ENCODE data around the gene RNF31. TPM values are rescaled to one million over a fixed set of nuclear protein-coding genes. Genes with fewer than 3 reads are reported as not detected.

Gene RNF31
- total RNA-seq, 2 donors from 2014 or later, result 31.6 to 41.7 TPM

- DNase-seq (no peak), ATAC-seq (no peak)
- intact Hi-C loops (cut with DNase I), result no loop called here
Observed at GRCh38 chr14:24207104-24207551, 59.8 kb downstream of the RNF31 start.

GRCh38 chr14:24207625-24208024 lies 60.3 kb downstream of the RNF31 start:
- intact Hi-C loops (cut with DNase I), result no loop called here
- no peak for ATAC-seq
- DNase-seq, result no peak

Small RNA genes within 50 kb of the gene (microRNA-seq; reads per million reads assigned to microRNA genes)
- 0 reads per million in 2 donors for gene MIR7703

Other genes with a start within 250 kb of the RNF31 start
- gene DHRS4, start 193.7 kb upstream of the RNF31 start, total RNA-seq, result 10 to 100 TPM; 20.5 to 25.3 TPM
- 10 to 100 TPM; 11.8 to 18.9 TPM for gene DHRS4L2, start 158.6 kb upstream of the RNF31 start, total RNA-seq
- gene CARMIL3, start 95.5 kb upstream of the RNF31 start, total RNA-seq, result under 1 TPM; 0.08 to 0.62 TPM
- gene CPNE6, start 75.9 kb upstream of the RNF31 start, total RNA-seq, result not detected
- gene PCK2, start 53.2 kb upstream of the RNF31 start, total RNA-seq, result 10 to 100 TPM; 11.5 to 13.0 TPM
- 10 to 100 TPM; 59.6 to 60.2 TPM for gene DCAF11, start 32.7 kb upstream of the RNF31 start, total RNA-seq
- 1 to 10 TPM; 1.6 to 1.8 TPM for gene NRL, start 32.5 kb upstream of the RNF31 start, total RNA-seq
- 100 to 1,000 TPM; 103 to 131 TPM for gene FITM1, start 16.8 kb upstream of the RNF31 start, total RNA-seq
- gene PSME1, start 11.3 kb upstream of the RNF31 start, total RNA-seq, result 100 to 1,000 TPM in 1 of 2 donors, 10 to 100 TPM in 1; 91.6 to 103 TPM
- 10 to 100 TPM; 14.3 to 22.0 TPM for gene EMC9, start 5.9 kb upstream of the RNF31 start, total RNA-seq
- 10 to 100 TPM; 65.5 to 84.2 TPM for gene PSME2, start 888 bp upstream of the RNF31 start, total RNA-seq
- 10 to 100 TPM; 44.7 to 84.6 TPM for gene IRF9, start 13.8 kb downstream of the RNF31 start, total RNA-seq
- gene REC8, start 24.6 kb downstream of the RNF31 start, total RNA-seq, result 1 to 10 TPM; 8.4 to 8.9 TPM
- 10 to 100 TPM; 11.8 to 30.2 TPM for gene IPO4, start 41.3 kb downstream of the RNF31 start, total RNA-seq
- 10 to 100 TPM; 30.7 to 34.0 TPM for gene TM9SF1, start 47.9 kb downstream of the RNF31 start, total RNA-seq
- gene TSSK4, start 58.2 kb downstream of the RNF31 start, total RNA-seq, result under 1 TPM in 1 of 2 donors, not detected in 1; 0.21 TPM
- gene CHMP4A, start 66.0 kb downstream of the RNF31 start, total RNA-seq, result 10 to 100 TPM; 34.7 to 38.4 TPM
- gene MDP1, start 68.6 kb downstream of the RNF31 start, total RNA-seq, result 10 to 100 TPM; 14.5 to 18.2 TPM
- gene NEDD8, start 84.9 kb downstream of the RNF31 start, total RNA-seq, result 100 to 1,000 TPM; 162 to 186 TPM
- gene GMPR2, start 85.4 kb downstream of the RNF31 start, total RNA-seq, result 10 to 100 TPM; 24.1 to 34.1 TPM
- 10 to 100 TPM; 45.3 to 49.2 TPM for gene TINF2, start 95.1 kb downstream of the RNF31 start, total RNA-seq
- 1 to 10 TPM; 5.5 to 6.4 TPM for gene TGM1, start 115.7 kb downstream of the RNF31 start, total RNA-seq
- gene RABGGTA, start 124.1 kb downstream of the RNF31 start, total RNA-seq, result 10 to 100 TPM; 16.1 to 18.6 TPM
- gene DHRS1, start 152.3 kb downstream of the RNF31 start, total RNA-seq, result 1 to 10 TPM; 7.9 to 8.4 TPM
- 10 to 100 TPM; 17.5 to 21.7 TPM for gene NOP9, start 152.4 kb downstream of the RNF31 start, total RNA-seq
- 1 to 10 TPM; 6.4 to 6.9 TPM for gene CIDEB, start 160.5 kb downstream of the RNF31 start, total RNA-seq
- 1 to 10 TPM; 1.6 to 2.8 TPM for gene LTB4R2, start 162.6 kb downstream of the RNF31 start, total RNA-seq
- gene LTB4R, start 164.0 kb downstream of the RNF31 start, total RNA-seq, result 1 to 10 TPM; 2.8 to 3.2 TPM
- gene ADCY4, start 187.6 kb downstream of the RNF31 start, total RNA-seq, result 10 to 100 TPM; 19.2 to 43.9 TPM
- gene RIPK3, start 192.5 kb downstream of the RNF31 start, total RNA-seq, result 1 to 10 TPM; 6.5 to 6.7 TPM
- gene NFATC4, start 220.7 kb downstream of the RNF31 start, total RNA-seq, result 10 to 100 TPM; 23.9 to 30.9 TPM